Measurements from ENCODE around the gene ZNF500.

ZNF500 gene

GRCh38 chr16:4783251-4783950, 16.4 kb upstream of the ZNF500 start:
- Histone ChIP-seq H3K56ac (ENCODE audit: low read length) (no peak overlapping the region), H3K79me1 (ENCODE audit: low read length) (no peaks in the 10 kb centered on the region), H3K36me3 (ENCODE audit: control insufficient read depth, insufficient read depth, low read length) (no peaks in the 10 kb centered on the region), H3K4me2 (ENCODE audit: low read length) (no peak overlapping the region), H4K8ac (ENCODE audit: low read depth, low read length) (no peak overlapping the region), H3K79me2 (ENCODE audit: control insufficient read depth, insufficient read depth, low read length) (no peaks in the 10 kb centered on the region), H3K27ac (ENCODE audit: low read depth, low read length) (no peak overlapping the region), H3K18ac (ENCODE audit: low read length) (no peak overlapping the region), H3K23ac (ENCODE audit: low read length) (no peak overlapping the region), H2BK15ac (replicated peaks; ENCODE audit: low read depth) (no peak overlapping the region), H3K27me3 (ENCODE audit: insufficient read depth, low read length, poor library complexity) (no peaks in the 10 kb centered on the region), H2AK5ac (ENCODE audit: low read length) (no peak overlapping the region), H3K4ac (ENCODE audit: low read depth, low read length) (no peak overlapping the region), H4K5ac (ENCODE audit: low read length) (no peak overlapping the region), H3K9ac (ENCODE audit: low read length) (no peak overlapping the region), H3K4me3 (ENCODE audit: low read length) (no peak overlapping the region), H2BK5ac (ENCODE audit: low read length) (no peak overlapping the region), H2BK120ac (ENCODE audit: low read depth, low read length) (no peak overlapping the region), H3K4me1 (ENCODE audit: control insufficient read depth, low read depth, low read length) (no peaks in the 10 kb centered on the region)
- no peak for DNase-seq
- no CpG with 5 or more reads among the region's 25 CpGs for WGBS (ENCODE audit: extremely low coverage, insufficient coverage, low lambda C conversion rate)

DNA sequence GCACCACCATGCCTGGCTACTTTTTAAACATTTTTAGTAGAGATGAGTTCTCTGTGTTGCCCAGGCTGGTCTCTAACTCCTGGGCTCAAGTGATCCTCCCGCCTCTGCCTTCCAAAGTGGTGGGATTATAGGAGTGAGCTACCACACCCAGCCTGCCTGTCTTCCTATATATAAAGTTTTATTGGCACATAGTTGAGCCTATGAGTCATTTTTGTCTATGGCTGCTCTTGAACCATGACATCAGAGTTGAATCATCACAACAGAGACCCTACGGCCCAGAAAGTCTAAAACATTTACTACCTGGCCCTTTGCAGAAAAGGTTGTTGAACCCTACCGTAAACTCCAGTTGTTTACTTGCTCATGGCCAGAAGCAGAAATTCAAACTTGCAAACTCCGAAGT, 13.3 kb upstream of the ZNF500 start:
- Histone ChIP-seq H3K36me3 (ENCODE audit: control insufficient read depth, insufficient read depth, low read length) (no peaks in the 10 kb centered on the region), H3K79me2 (ENCODE audit: control insufficient read depth, insufficient read depth, low read length) (no peaks in the 10 kb centered on the region), H3K4ac (ENCODE audit: low read depth, low read length) (no peak overlapping the region), H2BK120ac (ENCODE audit: low read depth, low read length) (no peak overlapping the region), H3K27me3 (ENCODE audit: insufficient read depth, low read length, poor library complexity) (no peaks in the 10 kb centered on the region), H3K4me1 (ENCODE audit: control insufficient read depth, low read depth, low read length) (no peaks in the 10 kb centered on the region), H3K18ac (ENCODE audit: low read length) (no peak overlapping the region), H2BK15ac (replicated peaks; ENCODE audit: low read depth) (no peak overlapping the region), H2BK5ac (ENCODE audit: low read length) (no peak overlapping the region), H3K23ac (ENCODE audit: low read length) (no peak overlapping the region), H3K27ac (ENCODE audit: low read depth, low read length) (no peak overlapping the region), H3K9ac (ENCODE audit: low read length) (no peak overlapping the region), H4K8ac (ENCODE audit: low read depth, low read length) (no peak overlapping the region), H3K4me3 (ENCODE audit: low read length) (no peak overlapping the region), H4K5ac (ENCODE audit: low read length) (no peak overlapping the region), H3K56ac (ENCODE audit: low read length) (no peak overlapping the region), H3K4me2 (ENCODE audit: low read length) (no peak overlapping the region), H2AK5ac (ENCODE audit: low read length) (no peak overlapping the region), H3K79me1 (ENCODE audit: low read length) (no peaks in the 10 kb centered on the region)
- no peak for DNase-seq
- WGBS (ENCODE audit: extremely low coverage, insufficient coverage, low lambda C conversion rate) = no CpG with 5 or more reads among the region's 4 CpGs

DNA sequence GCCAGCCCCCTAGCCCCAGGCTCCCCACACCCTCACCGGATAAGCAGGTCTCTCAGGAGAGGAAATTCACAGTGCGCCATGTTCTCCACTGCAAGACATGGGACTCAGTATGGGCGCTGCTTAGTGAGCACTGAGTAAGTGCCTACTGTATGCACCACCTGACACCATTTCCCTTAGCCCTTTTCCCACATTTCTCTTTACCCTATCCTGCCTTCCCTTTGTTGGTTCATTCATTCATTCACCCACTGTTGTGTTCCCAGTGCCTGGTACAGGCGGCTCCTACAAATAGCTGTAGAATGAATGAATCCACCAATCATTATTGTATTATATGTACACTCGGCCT, 11.1 kb upstream of the ZNF500 start:
- Histone ChIP-seq H3K4me1 (ENCODE audit: control insufficient read depth, low read depth, low read length) (no peaks in the 10 kb centered on the region), H3K4me2 (ENCODE audit: low read length) (no peak overlapping the region), H3K27ac (ENCODE audit: low read depth, low read length) (no peak overlapping the region), H2AK5ac (ENCODE audit: low read length) (no peak overlapping the region), H2BK15ac (replicated peaks; ENCODE audit: low read depth) (no peak overlapping the region), H3K79me1 (ENCODE audit: low read length) (no peaks in the 10 kb centered on the region), H3K23ac (ENCODE audit: low read length) (no peak overlapping the region), H4K5ac (ENCODE audit: low read length) (no peak overlapping the region), H2BK5ac (ENCODE audit: low read length) (no peak overlapping the region), H3K9ac (ENCODE audit: low read length) (no peak overlapping the region), H3K4me3 (ENCODE audit: low read length) (no peak overlapping the region), H3K56ac (ENCODE audit: low read length) (no peak overlapping the region), H4K8ac (ENCODE audit: low read depth, low read length) (no peak overlapping the region), H3K18ac (ENCODE audit: low read length) (no peak overlapping the region), H3K79me2 (ENCODE audit: control insufficient read depth, insufficient read depth, low read length) (no peaks in the 10 kb centered on the region), H3K4ac (ENCODE audit: low read depth, low read length) (no peak overlapping the region), H2BK120ac (ENCODE audit: low read depth, low read length) (no peak overlapping the region), H3K27me3 (ENCODE audit: insufficient read depth, low read length, poor library complexity) (no peaks in the 10 kb centered on the region), H3K36me3 (ENCODE audit: control insufficient read depth, insufficient read depth, low read length) (no peaks in the 10 kb centered on the region)
- no CpG with 5 or more reads among the region's 5 CpGs for WGBS (ENCODE audit: extremely low coverage, insufficient coverage, low lambda C conversion rate)
- no peak for DNase-seq

- Histone ChIP-seq H4K5ac (ENCODE audit: low read length) (no peak overlapping the region), H3K4me1 (ENCODE audit: control insufficient read depth, low read depth, low read length) (no peaks in the 10 kb centered on the region), H3K79me2 (ENCODE audit: control insufficient read depth, insufficient read depth, low read length) (no peaks in the 10 kb centered on the region), H2BK120ac (ENCODE audit: low read depth, low read length) (no peak overlapping the region), H3K79me1 (ENCODE audit: low read length) (no peaks in the 10 kb centered on the region), H3K9ac (ENCODE audit: low read length) (no peak overlapping the region), H2BK5ac (ENCODE audit: low read length) (no peak overlapping the region), H3K27me3 (ENCODE audit: insufficient read depth, low read length, poor library complexity) (no peaks in the 10 kb centered on the region), H3K4me3 (ENCODE audit: low read length) (no peak overlapping the region), H3K36me3 (ENCODE audit: control insufficient read depth, insufficient read depth, low read length) (no peaks in the 10 kb centered on the region), H2AK5ac (ENCODE audit: low read length) (no peak overlapping the region), H2BK15ac (replicated peaks; ENCODE audit: low read depth) (no peak overlapping the region), H3K23ac (ENCODE audit: low read length) (no peak overlapping the region), H3K18ac (ENCODE audit: low read length) (no peak overlapping the region), H3K56ac (ENCODE audit: low read length) (no peak overlapping the region), H3K4ac (ENCODE audit: low read depth, low read length) (no peak overlapping the region), H4K8ac (ENCODE audit: low read depth, low read length) (no peak overlapping the region), H3K27ac (ENCODE audit: low read depth, low read length) (no peak overlapping the region), H3K4me2 (ENCODE audit: low read length) (no peak overlapping the region)
- no peak for DNase-seq
- WGBS (ENCODE audit: extremely low coverage, insufficient coverage, low lambda C conversion rate) = no CpG with 5 or more reads among the region's 17 CpGs
These were observed 10.5 kb upstream of the ZNF500 start for GRCh38 chr16:4777339-4778049.

- Histone ChIP-seq H3K79me1 (ENCODE audit: low read length) (no peaks in the 10 kb centered on the region), H3K27ac (ENCODE audit: low read depth, low read length) (no peak overlapping the region)
- DNase-seq = no peak
These were observed 9.3 kb upstream of the ZNF500 start for GRCh38 chr16:4776141-4776705.

More at GRCh38 chr16:4776141-4776705, 9.3 kb upstream of the ZNF500 start:
- no peaks in the 10 kb centered on the region for H3K27me3 ChIP-seq (ENCODE audit: insufficient read depth, low read length, poor library complexity)
- no peak overlapping the region for H3K4me2 ChIP-seq (ENCODE audit: low read length)
- no peak overlapping the region for H2BK120ac ChIP-seq (ENCODE audit: low read depth, low read length)
- no peaks in the 10 kb centered on the region for H3K79me2 ChIP-seq (ENCODE audit: control insufficient read depth, insufficient read depth, low read length)
- no CpG with 5 or more reads among the region's 2 CpGs for WGBS (ENCODE audit: extremely low coverage, insufficient coverage, low lambda C conversion rate)
- no peaks in the 10 kb centered on the region for H3K36me3 ChIP-seq (ENCODE audit: control insufficient read depth, insufficient read depth, low read length)
- H2BK15ac ChIP-seq (replicated peaks; ENCODE audit: low read depth) = no peak overlapping the region
- H4K5ac ChIP-seq (ENCODE audit: low read length) = no peak overlapping the region
- H2BK5ac ChIP-seq (ENCODE audit: low read length) = no peak overlapping the region
- no peaks in the 10 kb centered on the region for H3K4me1 ChIP-seq (ENCODE audit: control insufficient read depth, low read depth, low read length)
- no peak overlapping the region for H3K4me3 ChIP-seq (ENCODE audit: low read length)
- H3K9ac ChIP-seq (ENCODE audit: low read length) = no peak overlapping the region
- H3K4ac ChIP-seq (ENCODE audit: low read depth, low read length) = no peak overlapping the region
- H3K23ac ChIP-seq (ENCODE audit: low read length) = no peak overlapping the region
- no peak overlapping the region for H3K56ac ChIP-seq (ENCODE audit: low read length)
- H3K18ac ChIP-seq (ENCODE audit: low read length) = no peak overlapping the region
- no peak overlapping the region for H4K8ac ChIP-seq (ENCODE audit: low read depth, low read length)
- H2AK5ac ChIP-seq (ENCODE audit: low read length) = no peak overlapping the region
